HG02571 (cell line): Measurements from ENCODE around the gene THOC6.

ENCODE experiments used
- ATAC-seq: cut with Tn5 transposase; IDR thresholded peaks from one replicate; pipeline ENCODE4 v1.9.1; 2021; ENCODE audit warnings: mild to moderate bottlenecking, moderate library complexity; ENCODE audit not compliant: unreplicated experiment

Gene THOC6

DNA sequence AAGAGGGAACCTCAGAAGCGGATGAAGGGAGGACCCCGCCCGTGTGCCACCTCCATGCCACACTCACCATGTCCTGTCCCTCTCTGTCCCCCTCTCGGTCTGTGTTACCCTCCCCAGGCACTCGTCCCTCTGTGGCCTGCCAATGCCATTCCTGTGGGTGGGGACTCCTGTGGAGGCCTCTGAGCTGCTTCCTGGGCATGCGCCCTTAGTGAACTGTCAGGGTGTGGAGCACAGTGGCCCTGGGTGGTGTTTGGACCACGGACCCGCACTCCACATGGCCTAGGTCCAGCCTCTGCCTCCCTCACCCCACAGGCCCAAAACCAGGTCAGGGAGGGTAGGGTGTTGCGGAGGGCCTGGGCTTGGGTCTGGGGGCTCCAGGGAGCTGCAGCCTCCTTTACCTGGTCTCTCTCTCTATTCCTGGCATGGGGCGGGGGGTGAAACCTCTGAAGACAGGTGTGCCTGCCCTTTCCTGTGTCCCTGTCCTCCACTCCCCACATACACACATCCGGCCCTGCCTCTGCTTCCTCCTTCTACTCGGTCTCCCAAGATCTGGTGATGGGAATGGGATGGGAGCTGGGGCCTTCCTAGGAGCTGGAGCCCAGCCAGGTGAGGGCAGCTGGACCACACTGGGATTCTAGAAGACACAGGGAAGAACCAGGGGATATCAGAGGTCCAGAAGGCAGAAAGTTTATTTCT lies 32.1 kb upstream of the THOC6 start:
- ATAC-seq = no peak

- no peak for ATAC-seq
These were observed 31.3 kb upstream of the THOC6 start for GRCh38 chr16:2992383-2993081.

GRCh38 chr16:2996298-2996697 lies 27.5 kb upstream of the THOC6 start:
- no peak for ATAC-seq

DNA sequence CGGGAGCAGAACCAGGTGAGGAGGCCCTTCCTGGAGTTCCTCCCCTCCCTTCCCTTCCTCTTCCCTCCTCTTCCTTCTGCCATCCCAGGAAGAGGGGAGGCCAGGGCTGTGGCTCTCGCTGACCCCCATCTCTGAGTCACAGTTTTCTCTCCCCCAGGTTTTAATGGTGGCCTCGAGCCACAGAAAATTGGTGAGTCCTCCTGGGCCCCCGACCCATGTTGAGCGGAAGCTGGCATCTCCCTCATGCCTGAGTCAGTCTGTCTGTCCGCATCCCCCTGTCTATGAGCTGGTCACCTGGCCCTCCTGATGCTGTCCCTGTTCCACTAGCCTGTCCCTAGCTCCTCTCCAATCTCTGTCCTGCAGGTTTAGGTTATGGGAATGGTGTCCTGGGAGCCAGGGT lies 23.9 kb upstream of the THOC6 start:
- no peak for ATAC-seq

GRCh38 chr16:3000540-3000939 lies 23.3 kb upstream of the THOC6 start:
- ATAC-seq = no peak

GRCh38 chr16:3001316-3001715 lies 22.5 kb upstream of the THOC6 start:
- no peak for ATAC-seq

GRCh38 chr16:3003582-3004270 lies 20.1 kb upstream of the THOC6 start:
- peak; percentile 93 for ATAC-seq

- ATAC-seq = peak; percentile 15
These were observed 19.5 kb upstream of the THOC6 start for GRCh38 chr16:3004319-3004718.

GRCh38 chr16:3004781-3005284 lies 19.0 kb upstream of the THOC6 start:
- no peak for ATAC-seq

DNA sequence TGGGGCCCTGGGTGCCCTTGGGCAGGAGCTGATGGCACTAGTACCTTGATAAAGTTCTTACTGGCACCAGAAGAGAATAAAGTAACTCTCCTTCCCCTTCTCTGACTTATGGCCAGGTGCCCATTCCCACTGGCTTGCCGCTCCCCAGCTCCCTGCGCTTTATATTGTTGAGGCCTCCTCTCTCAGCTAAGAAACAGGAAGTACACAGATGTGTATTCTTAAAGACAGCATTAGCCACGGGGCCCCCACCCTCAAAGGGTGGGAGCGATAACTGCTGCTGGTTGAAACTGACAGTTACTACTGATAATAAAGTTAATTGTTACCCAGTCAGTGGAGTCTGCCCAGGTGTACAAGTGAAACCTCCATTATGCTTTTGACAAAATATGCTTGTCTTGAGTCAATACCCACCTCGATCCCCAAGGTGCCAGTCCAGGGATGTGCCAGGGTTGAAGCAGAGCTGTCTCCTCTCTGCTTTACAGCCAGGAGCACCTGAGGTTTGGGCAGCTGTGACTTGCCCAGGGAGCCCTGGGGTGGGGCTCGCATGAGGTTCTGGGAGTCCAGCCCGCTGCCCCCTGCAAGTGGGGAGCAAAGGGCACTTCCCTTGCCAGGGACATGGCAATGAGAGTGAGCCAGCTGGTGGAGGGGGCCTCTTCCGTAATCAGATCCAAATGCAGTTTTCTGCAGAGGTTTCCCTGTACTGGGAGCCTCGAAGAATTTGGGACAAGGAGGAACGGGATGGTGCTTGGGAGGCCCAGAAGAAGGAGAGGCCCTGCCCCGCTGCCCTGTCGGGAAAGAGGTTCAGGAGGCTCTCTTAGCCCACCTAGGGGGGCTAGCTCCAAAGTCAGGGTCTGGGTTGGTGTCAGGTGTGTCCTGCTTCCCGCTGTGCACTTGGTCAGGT lies 16.5 kb upstream of the THOC6 start:
- no peak for ATAC-seq

DNA sequence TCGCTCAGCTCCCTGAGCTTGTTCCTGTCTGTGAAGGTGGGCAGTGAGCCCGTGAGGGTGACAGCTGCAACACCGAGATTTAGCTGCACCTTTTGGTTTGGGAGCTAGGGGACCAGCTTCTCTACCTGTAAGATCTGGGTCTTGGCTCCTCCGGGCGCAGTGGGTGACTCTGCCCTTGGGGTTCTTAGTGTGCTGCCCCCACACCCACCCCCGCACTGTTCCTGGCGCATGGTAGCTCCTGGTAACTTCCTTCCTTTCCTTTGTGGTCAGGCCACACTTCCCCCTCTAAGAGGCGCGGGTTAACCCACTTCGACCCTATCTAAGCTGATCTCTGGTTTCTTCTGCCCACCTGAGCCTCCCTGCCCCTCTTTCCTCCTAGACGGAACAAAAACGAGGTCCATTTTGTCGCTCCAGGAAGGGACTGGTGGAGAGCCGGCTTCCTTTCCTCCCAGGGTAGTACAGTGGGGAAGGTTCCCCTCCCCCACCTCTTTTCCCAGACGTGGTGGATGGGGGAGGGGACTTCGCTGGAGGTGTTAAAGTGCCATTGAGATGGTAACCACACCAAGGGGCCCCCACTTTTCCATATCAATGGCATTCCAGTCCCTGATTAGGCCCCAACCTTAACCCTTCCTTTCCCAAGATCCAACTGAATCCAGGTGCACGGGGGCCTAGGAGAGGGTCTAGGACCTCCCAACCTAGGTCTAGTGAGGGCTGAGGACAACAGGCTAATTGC lies 15.7 kb upstream of the THOC6 start:
- no peak for ATAC-seq

DNA sequence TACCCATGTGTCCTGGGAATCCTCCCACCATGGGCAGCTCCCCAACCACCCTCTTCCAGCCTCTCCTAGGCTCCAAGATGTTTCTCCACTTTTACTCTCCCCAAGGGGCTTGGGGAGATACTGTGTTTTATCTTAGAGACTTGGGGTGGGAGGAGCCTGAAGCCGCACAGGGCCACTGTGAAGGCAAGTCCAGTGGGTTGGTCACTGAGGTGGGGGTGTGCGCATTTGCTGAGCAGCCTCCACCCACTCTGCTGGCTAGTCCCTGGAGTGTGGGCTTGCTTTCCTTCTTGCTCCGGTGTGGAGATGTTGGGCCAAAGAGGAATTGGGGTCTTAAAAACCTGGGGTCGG lies 15.2 kb upstream of the THOC6 start:
- no peak for ATAC-seq

- no peak for ATAC-seq
These were observed 14.1 kb upstream of the THOC6 start for GRCh38 chr16:3009568-3010390.

GRCh38 chr16:3010510-3010909 lies 13.3 kb upstream of the THOC6 start:
- no peak for ATAC-seq

DNA sequence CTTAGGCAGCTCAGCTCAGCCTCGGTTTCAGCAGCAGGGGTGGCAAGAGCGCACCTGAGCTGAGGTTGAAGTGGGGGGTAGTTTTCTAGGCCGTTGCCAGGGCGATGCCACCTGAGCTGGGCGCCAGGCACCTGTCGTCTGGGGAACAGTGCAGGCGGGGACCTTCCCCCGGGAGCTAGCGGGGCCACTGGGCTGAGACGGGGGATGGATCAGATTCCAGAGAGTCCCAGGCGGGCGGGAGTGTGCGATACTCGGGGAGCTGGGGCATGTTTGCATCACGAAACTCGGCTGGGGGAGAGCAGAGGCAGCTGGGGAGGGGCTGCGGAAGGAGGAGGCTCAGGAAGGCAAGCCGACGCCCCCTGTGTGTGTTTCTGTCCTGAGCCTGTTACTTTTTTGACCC lies 11.6 kb upstream of the THOC6 start:
- no peak for ATAC-seq

DNA sequence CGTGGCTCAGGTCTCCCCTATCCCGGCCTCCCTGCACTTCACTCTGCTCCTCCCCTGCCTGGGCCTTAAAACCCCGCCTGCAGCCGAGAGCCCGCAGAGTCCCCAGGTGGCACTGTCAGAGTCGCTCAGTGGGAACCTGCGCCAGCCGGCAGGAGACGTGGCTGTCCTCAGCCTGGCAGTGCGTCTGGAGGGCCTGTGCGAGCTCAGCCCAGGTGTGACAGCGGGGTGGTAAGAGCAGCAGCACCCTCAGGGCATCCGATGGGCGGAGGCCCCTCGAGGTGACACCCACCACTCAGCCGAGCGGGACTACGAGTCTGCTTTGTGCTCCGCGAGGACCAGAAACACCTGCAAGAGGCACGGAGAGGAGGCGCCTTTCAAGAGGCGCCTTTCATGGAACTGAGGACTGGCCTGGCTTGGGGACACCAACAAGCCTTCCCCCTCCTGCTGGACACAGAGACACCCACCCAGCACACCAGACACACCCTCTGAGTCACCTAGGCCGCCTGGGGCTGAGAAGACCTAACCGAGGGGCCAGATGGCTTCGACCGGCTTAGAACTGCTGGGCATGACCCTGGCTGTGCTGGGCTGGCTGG lies 10.9 kb upstream of the THOC6 start, which contains the start of gene CLDN9:
Gene CLDN9, plus strand, starts transcription at position 96 of the 593 bp plus-strand sequence. Its CDS starts 440 bp downstream, at position 536.
- no peak for ATAC-seq

DNA sequence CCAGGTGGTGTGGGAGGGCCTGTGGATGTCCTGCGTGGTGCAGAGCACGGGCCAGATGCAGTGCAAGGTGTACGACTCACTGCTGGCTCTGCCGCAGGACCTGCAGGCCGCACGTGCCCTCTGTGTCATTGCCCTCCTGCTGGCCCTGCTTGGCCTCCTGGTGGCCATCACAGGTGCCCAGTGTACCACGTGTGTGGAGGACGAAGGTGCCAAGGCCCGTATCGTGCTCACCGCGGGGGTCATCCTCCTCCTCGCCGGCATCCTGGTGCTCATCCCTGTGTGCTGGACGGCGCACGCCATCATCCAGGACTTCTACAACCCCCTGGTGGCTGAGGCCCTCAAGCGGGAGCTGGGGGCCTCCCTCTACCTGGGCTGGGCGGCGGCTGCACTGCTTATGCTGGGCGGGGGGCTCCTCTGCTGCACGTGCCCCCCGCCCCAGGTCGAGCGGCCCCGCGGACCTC lies 10.3 kb upstream of the THOC6 start:
- ATAC-seq = no peak

DNA sequence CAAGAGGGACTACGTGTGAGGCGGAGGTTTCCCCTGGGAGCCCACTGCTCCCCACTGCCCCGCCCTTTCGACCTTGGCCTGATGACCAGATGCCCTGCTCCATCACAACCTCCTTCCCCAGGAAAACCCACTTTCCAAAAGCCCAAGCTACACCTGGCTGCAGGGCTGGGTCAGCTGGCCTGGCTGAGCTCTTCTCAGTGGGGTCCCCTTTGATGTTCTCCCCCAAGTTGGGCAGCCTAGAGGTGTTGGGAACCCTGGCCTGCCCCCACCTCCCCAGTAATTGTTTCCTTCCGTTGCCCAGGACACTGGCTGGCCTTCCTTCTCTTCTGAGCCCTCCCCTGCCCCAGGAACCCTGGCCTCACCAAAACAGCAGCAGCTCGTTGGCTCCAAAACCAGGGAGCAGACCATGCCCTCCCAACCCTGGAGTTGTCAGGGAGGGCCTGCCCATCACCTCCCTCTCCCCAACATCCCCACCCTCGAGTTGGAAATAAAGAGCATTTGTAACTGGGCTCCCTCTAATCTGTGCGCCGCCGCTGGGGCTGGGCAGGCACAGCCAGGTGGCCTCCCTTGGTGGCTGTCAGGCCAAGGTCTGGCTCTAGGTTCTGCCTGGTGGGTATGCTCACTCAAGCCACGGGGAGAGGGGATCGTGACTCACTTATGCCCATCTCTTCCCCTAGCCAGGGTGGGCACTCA lies 9.7 kb upstream of the THOC6 start:
- no peak for ATAC-seq
